Activated T-cell treated with anti-CD3 and anti-CD28 coated beads, Interleukin-2, amount 50 U/mL, for 48 hours (primary cell): ENCODE measurements around the gene SLC16A14.

Experiments used
- DNase-seq, 2 experiments: peaks; one replicate each; pipeline ENCODE4 v3.0.0-alpha.2; 2020

Gene SLC16A14

DNA sequence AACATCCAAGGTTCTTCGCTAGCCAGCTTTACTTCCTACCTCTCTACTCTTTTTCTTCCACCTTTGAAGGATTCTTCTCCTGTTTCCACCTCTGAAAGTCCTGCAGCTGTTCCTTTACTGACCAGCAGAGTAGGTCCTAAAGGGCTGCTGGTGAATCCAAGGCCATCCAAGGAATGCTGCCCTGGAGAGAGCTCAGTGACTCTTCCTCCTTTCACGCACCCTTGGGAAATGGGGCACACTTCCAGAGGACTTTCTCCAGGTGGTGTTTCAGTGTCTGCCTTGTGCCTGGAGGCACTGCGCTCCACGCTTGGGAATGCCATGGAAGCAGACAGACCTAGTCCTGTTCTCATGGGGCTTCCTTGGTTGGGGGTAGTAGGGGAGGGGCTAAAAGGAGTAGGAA, 45.4 kb downstream of the SLC16A14 start:
- DNase-seq = no peak

DNA sequence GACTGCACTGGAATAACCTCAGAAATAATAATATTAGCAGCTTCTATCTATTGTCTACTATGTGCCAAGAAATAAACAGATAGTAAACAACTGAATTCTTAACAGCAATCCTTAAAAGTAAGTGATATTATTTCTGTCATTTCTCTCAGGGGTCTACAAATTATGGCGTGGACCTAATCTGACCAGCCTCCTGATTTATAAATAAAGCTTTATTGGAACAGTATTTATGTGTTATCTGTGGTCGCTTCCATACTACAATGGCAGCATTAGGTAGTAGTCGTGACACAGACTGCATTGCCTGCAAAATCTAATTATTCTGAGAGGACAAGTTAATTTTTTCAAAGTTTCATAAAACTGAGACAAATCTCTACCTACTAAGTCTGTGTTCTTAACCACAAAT, 49.0 kb downstream of the SLC16A14 start:
- no peak for DNase-seq

DNA sequence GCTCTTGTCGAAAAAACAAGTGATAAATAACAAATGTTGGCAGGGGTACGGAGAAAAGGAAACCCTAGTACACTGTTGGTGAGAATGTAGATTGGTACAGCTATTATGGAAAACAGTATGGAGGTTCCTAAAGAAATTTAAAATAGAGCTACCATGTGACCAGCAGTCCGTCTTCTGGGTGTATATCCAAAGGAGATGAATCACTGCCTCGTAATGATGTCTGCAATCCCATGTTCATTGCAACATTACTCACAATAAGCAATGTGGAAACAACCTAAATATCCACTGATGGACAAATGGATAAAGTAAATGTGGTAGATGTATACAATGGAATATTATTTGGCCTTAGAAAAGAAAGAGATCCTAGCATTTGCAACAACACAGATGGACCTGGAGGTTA, 50.6 kb downstream of the SLC16A14 start:
- DNase-seq = no peak

DNA sequence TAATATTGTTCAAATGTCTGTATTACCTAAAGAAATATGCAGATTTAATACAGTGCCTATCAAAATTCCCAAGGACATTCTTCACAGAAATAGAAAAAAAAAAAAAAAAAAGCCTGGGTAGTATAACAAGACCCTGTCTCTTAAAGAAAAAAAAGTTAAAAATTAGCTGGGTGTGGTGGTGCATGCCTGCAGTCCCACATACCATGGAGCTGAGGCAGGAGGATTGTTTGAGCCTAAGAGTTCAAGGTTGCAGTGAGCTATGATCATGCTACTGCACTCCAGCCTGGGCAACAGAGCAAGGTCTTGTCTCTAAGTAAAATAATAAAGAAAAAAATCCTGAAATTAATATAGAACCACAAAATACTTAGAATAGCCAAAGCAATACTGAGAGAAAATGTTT, 51.9 kb downstream of the SLC16A14 start:
- DNase-seq = no peak

DNA sequence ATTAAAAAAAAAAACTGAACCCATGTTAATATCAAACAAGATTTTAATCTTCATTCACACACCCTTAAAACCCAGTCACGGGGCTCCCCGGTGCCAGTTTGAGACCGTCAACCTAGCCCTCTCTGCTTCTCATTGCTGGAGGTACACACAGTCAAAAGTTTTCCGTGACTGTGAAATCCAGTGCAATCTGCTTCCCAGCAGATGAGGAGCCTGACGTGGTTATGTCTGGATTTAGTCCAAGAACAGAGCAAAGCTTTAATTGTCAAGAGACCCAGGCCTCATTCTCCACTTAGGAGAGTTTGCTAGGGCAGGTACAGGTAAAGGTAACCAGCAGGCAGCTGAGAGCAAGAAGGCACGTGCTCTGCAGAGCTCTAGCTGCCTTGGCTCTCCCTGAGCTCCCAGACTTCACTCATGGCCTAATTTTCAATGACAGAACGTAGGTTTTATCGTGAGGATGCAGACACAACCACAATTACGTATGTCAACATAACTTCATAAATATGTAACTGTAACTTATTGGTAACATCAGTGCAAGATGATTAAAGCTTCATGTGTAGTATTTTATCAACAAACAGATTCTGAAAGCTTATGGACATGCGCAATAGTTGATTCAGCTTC, 56.3 kb downstream of the SLC16A14 start:
- DNase-seq = no peak

DNA sequence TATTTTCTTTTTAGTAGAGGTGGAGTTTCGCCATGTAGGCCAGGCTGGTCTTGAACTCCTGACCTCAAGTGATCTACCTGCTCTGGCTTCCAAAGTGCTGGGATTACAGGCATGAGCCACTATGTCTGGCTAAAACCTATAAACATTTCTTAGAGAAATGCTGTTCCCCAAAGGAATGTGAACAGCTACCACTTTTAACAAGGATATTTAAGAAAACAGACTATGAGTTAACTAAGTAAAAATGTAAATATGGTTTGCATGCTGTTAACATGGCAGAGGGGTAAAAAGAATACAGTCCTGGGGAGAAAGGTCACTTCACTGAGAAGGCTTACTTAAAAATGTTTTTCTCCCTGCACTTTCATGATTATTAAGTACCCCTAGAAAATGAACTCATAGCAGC, 57.1 kb downstream of the SLC16A14 start:
- no peak for DNase-seq

DNA sequence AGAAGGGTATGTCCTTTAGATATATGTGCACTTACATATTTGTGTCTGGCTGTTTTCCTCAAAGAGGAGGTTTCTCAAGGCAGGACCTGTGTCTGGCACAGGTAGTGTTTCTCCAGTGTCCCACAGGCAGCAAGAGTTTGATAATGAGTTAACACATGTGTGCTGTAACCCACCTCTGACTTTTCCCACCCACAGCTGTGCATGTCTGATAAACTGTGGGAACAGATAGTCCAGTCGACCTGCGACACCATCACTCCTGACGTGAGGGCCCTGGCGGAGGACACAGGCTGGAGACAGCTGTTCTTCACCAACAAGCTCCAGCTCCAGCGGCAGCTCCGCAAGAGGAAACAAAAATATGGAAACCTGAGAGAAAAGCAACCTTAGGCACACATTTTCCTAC, 58.2 kb downstream of the SLC16A14 start:
- no peak for DNase-seq

DNA sequence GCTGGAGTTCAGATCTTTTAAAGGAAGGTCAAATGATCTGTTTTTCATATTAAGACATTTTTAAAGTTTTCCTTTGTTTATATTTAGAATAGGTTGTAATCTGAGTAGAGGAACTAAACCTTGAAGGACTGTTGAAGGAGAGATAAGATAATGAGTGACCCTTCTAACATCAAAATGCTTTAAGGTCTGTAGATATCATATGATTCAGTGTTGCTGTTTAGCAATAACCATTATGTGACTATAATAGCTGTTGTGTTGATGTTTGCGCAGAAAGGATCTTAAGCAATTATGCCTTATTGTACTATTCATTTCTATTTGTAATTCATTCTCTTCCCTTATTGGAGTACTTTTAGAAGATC, 60.0 kb downstream of the SLC16A14 start:
- no peak for DNase-seq

DNA sequence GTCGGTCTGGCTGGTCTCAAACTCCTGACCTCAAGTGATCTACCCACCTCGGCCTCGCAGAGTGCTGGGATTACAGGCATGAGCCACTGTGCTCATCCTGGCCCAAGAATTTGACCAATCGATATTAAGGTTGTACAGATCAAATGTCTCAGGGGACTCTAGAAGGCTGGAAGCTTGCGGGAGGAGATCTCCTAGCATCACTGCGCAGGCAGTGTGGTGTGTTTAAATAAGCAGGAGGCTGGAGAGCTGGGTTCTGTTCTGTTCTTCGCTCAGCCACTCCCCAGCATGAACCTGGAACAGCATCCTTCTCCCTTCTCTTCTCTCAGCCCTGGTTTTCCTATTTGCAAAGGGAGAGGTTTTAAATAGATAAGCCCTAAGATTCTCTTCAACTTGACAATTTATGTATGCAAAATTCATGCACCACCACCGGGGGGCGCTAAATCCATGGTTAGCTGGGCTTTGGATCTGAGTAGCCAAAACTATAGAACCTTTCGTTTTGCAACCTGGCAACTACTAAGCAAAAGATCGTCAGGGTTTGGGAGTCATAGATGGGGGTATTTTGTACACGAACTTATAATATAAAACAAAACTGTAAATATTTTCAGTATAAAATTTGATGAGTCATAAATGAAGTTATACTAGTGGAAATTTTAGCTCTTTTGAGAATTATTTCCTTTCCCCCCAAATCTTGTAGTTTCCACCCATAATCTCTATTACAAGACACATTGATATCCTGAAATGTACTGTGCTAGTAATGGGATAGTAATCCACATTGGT, 60.6 kb downstream of the SLC16A14 start:
- peak; percentile 87 to 89 for DNase-seq

DNA sequence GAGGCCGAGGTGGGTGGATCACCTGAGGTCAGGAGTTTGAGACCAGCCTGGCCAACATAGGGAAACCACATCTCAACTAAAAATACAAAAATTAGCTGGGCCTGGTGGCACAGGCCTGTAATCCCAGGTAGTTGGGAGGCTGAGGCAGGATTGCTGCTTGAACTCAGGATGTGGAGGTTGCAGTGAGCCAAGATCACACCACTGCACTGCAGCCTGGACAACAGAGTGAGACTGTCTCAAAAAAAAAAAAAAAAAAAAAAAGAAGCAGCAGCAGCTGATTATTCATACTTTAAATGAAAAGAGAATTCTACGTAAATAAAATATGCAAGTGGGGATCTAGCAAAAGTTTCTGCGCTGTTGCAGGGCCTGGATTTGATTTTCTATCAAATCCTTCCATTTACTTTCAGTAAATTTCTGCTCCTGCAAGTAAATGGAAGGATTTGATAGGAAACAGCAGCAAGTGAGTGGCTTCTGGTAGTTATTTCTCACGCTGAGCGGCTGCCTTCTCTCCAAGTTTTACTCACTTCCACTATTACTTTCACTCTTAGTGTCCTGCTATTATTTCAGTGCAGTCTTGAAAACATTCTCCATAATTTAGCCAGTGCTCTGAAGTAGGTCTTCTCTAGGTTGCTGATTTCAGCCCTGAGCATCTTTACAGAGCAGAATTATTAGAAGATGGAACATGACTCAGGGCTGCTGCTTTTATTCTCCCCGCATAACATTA, 68.4 kb downstream of the SLC16A14 start:
- no peak for DNase-seq

DNA sequence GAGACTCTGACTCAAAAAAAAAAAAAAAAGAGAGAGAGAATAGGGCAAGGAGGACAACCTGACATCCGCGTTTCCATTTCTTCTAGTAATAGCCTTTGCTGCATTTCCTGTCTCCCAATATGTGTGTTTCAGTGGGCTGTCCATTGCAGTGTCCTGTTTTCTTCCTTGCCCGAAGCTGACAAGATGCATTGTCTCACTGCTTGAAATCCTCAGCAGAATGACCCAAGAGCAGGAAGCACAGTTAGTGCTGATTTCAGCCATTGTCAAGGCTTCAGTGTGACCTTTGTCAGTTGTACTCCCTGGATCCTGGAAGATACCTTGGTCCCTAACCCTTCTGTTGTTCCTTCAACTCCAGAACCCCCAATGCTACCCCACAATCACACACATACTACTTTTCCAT, 71.2 kb downstream of the SLC16A14 start:
- no peak for DNase-seq

DNA sequence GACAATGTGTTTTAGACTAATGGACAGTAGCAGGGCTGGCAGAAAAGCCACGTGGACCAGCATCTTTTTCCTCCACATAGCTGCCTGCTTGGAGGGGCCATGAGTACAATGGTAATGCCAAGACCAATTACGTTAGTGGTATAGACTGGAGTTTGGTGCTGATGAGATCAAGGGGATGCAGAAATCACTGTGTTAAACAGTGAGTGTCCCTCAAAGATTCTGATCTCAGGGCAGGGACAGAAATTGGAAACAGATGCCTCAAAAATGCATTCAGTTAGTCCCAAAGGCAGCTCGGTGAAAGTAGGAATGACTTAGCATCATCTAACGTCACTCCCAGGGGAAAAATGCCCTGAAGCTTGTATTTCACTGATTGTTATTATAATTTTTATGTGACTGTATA, 72.4 kb downstream of the SLC16A14 start:
- no peak for DNase-seq

DNA sequence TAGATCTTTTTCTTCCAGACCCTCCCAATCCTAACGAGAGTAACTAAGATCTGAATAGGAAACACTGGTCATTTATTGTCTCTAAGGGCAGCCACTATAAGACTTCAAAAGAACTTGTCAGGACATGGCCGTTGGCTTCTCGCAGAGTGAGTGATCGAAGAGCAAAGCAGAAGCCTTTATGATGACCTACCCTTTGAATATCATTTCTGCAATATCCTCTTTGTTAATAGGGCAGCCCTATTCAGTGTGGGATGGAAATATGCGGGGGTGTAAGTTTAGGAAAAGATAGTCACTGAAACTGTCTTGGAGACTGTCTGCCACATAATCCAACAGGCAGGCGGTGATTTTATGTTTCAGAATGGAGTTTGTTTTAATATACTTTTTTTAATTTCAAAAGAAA, 75.5 kb downstream of the SLC16A14 start:
- DNase-seq = no peak
